Neural progenitor cell (in vitro differentiated cells): ENCODE data around the gene MRM2. TPM values are rescaled to one million over a fixed set of nuclear protein-coding genes. Genes with fewer than 3 reads are reported as not detected.

Source experiments
- DNase-seq: peaks from one replicate; pipeline ENCODE4 v3.0.0-alpha.2; 2016; ENCODE audit warnings: low spot score
- H2AFZ ChIP-seq: fragments of 200-600 bp; sonication (generic); replicated peaks from 2 replicates; pipeline ENCODE4 v1.6.1; 2016; ENCODE audit warnings: antibody characterized with exemption
- H3F3A ChIP-seq: fragments of 200-600 bp; sonication (generic); 2 replicates; pipeline ENCODE4 v1.6.1; 2016; ENCODE audit warnings: antibody characterized with exemption, low read depth
- H3K27ac ChIP-seq: fragments of 200-600 bp; sonication (generic); 2 replicates; pipeline ENCODE4 v1.5.1; 2016; ENCODE audit warnings: mild to moderate bottlenecking
- H3K27me3 ChIP-seq: fragments of 200-600 bp; sonication (generic); 2 replicates; pipeline ENCODE4 v1.6.1; 2016; ENCODE audit warnings: mild to moderate bottlenecking, moderate library complexity
- H3K36me3 ChIP-seq: fragments of 200-600 bp; sonication (generic); 2 replicates; pipeline ENCODE4 v1.5.1; 2016
- H3K4me1 ChIP-seq: fragments of 200-600 bp; sonication (generic); 2 replicates; pipeline ENCODE4 v1.6.1; 2016; ENCODE audit warnings: mixed run types
- H3K4me2 ChIP-seq: fragments of 200-600 bp; sonication (generic); 2 replicates; pipeline ENCODE4 v1.6.1; 2016
- H3K4me3 ChIP-seq: fragments of 200-600 bp; sonication (generic); 2 replicates; pipeline ENCODE4 v1.5.1; 2016
- H3K79me2 ChIP-seq: fragments of 200-600 bp; sonication (generic); 2 replicates; pipeline ENCODE4 v1.6.1; 2016; ENCODE audit warnings: low read depth
- H3K9ac ChIP-seq: fragments of 200-600 bp; sonication (generic); 2 replicates; pipeline ENCODE4 v1.6.1; 2016
- H3K9me3 ChIP-seq: fragments of 200-600 bp; sonication (generic); 2 replicates; pipeline ENCODE4 v1.5.1; 2016; ENCODE audit warnings: low read depth
- H4K20me1 ChIP-seq: fragments of 200-600 bp; sonication (generic); 2 replicates; pipeline ENCODE4 v1.6.1; 2016; ENCODE audit warnings: low read depth
- H3K27ac Mint-ChIP-seq: 3 replicates; pipeline ENCODE4 v1.8.0; 2021; ENCODE audit warnings: mixed read lengths
- H3K27me3 Mint-ChIP-seq: 2 replicates; pipeline ENCODE4 v1.8.0; 2022; ENCODE audit warnings: low read depth, mild to moderate bottlenecking, inconsistent platforms, moderate library complexity, mixed read lengths; ENCODE audit not compliant: insufficient read depth
- H3K36me3 Mint-ChIP-seq: 3 replicates; pipeline ENCODE4 v1.8.0; 2021; ENCODE audit warnings: mixed read lengths
- H3K4me1 Mint-ChIP-seq: 3 replicates; pipeline ENCODE4 v1.8.0; 2021; ENCODE audit warnings: mixed read lengths
- H3K4me3 Mint-ChIP-seq: 3 replicates; pipeline ENCODE4 v1.8.0; 2021; ENCODE audit warnings: mild to moderate bottlenecking, moderate library complexity, mixed read lengths
- H3K9me3 Mint-ChIP-seq: 3 replicates; pipeline ENCODE4 v1.8.0; 2020; ENCODE audit warnings: mixed read lengths
- EZH2 ChIP-seq: fragments of 200-600 bp; sonication (generic); IDR thresholded peaks from 2 replicates; pipeline ENCODE4 v1.6.1; 2017; ENCODE audit warnings: antibody characterized with exemption, mild to moderate bottlenecking, moderate library complexity
- EZH2phosphoT487 ChIP-seq: fragments of 200-600 bp; sonication (generic); IDR thresholded peaks from 2 replicates; pipeline ENCODE4 v1.6.1; 2017; ENCODE audit warnings: antibody characterized with exemption
- total RNA-seq: library from RNA; depleted of rRNA; stranded (reverse); fragments of >200 nt; gene quantifications from 2 replicates; pipeline ENCODE4 v1.2.3, GENCODE V29; 2015; ENCODE audit warnings: low replicate concordance
- TF ChIP-seq, protein P1 (sequence below): fragments of 200-600 bp; sonication (generic); IDR thresholded peaks from 2 replicates; pipeline ENCODE4 v1.5.1; 2017; ENCODE audit warnings: antibody characterized with exemption, mild to moderate bottlenecking

MRM2 gene
- total RNA-seq, 1 donor from 2014 or later: 34.3 TPM

DNA sequence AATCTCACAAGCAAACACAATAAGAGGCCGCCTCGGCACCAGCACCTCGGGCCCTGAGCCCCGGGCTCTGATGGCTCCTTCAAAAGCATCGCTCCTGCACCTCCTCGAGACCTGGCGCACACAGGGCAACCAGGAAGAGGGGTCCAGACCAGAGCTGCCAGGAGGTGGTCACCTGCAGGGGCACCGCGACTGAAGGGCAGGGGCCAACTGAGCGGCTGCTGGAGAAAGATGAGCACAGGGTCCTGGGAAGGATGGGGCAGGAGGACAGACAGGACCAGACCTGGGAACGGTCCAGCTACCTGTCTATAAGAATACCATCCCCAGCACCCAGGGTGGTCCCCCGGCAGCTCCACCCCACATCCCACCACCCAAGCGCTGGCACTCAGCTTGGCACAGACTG, 30.1 kb downstream of the MRM2 start:
- Histone ChIP-seq H3K4me3 (no peak overlapping the region), H2AFZ (no peak overlapping the region), H3K9me3 (no peaks in the 10 kb centered on the region), H3K4me1 (no peaks in the 10 kb centered on the region), H3F3A (no peaks in the 10 kb centered on the region), H4K20me1 (peaks cover 15% of the 10 kb centered on the region), H3K79me2 (no peaks in the 10 kb centered on the region), H3K4me2 (no peak overlapping the region), H3K36me3 (no peaks in the 10 kb centered on the region), H3K27me3 (no peaks in the 10 kb centered on the region), H3K27ac (no peak overlapping the region), H3K9ac (no peak overlapping the region)
- Mint-ChIP-seq H3K4me3 (no peak overlapping the region), H3K9me3 (no peaks in the 10 kb centered on the region), H3K36me3 (peaks cover 34% of the 10 kb centered on the region), H3K27me3 (peaks cover 3% of the 10 kb centered on the region), H3K4me1 (no peaks in the 10 kb centered on the region), H3K27ac (no peak overlapping the region)
- no peak for DNase-seq
- TF ChIP-seq EZH2: no peak
- no peak for TF ChIP-seq EZH2phosphoT487
- TF ChIP-seq, protein P1, sequence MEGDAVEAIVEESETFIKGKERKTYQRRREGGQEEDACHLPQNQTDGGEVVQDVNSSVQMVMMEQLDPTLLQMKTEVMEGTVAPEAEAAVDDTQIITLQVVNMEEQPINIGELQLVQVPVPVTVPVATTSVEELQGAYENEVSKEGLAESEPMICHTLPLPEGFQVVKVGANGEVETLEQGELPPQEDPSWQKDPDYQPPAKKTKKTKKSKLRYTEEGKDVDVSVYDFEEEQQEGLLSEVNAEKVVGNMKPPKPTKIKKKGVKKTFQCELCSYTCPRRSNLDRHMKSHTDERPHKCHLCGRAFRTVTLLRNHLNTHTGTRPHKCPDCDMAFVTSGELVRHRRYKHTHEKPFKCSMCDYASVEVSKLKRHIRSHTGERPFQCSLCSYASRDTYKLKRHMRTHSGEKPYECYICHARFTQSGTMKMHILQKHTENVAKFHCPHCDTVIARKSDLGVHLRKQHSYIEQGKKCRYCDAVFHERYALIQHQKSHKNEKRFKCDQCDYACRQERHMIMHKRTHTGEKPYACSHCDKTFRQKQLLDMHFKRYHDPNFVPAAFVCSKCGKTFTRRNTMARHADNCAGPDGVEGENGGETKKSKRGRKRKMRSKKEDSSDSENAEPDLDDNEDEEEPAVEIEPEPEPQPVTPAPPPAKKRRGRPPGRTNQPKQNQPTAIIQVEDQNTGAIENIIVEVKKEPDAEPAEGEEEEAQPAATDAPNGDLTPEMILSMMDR: no peak

DNA sequence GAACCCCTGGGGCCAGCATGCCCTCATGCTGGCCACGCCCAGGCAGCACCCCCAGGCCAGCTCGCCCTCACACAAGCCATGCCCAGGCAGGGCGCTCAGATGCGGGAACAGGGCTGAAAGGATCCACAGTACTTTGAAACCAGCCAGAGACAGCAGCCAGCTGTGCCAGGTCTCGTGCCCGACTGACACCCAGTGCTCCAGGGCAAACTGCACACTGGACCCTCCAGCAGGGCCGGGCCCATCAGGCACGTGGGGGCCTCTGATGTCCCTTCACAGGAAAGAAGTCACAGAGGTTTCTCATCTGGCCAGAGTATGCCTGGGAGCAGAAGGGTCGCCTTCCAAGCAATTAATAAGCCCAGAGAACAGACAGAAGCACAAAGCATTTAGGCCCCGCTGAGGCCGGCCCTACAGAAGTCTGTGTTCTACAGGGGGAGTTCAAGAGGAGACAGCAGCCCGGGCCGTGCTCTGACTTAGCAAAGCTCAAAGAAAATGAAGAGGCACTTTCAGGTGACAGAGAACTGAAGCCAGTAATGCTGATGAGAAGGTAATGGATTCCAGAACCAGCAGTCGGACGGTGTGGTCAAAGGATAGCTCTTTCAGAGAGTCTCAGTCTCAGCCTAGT, 30.6 kb downstream of the MRM2 start:
- Histone ChIP-seq H3K9me3 (no peaks in the 10 kb centered on the region), H3K27ac (no peak overlapping the region), H3K4me1 (no peaks in the 10 kb centered on the region), H3K4me2 (no peak overlapping the region), H4K20me1 (peaks cover 15% of the 10 kb centered on the region), H3K79me2 (no peaks in the 10 kb centered on the region), H3K36me3 (no peaks in the 10 kb centered on the region), H3K9ac (no peak overlapping the region), H3F3A (no peaks in the 10 kb centered on the region), H2AFZ (no peak overlapping the region), H3K4me3 (no peak overlapping the region), H3K27me3 (no peaks in the 10 kb centered on the region)
- Mint-ChIP-seq H3K27me3 (peaks cover 3% of the 10 kb centered on the region), H3K4me3 (no peak overlapping the region), H3K9me3 (no peaks in the 10 kb centered on the region), H3K4me1 (no peaks in the 10 kb centered on the region), H3K36me3 (peaks cover 31% of the 10 kb centered on the region), H3K27ac (no peak overlapping the region)
- no peak for DNase-seq
- TF ChIP-seq EZH2phosphoT487 (no peak), EZH2 (no peak)
- TF ChIP-seq, protein P1: no peak

GRCh38 chr7:2210551-2211258, 31.3 kb downstream of the MRM2 start:
- H4K20me1 ChIP-seq: peaks cover 15% of the 10 kb centered on the region
- no peaks in the 10 kb centered on the region for H3K79me2 ChIP-seq
- no peak overlapping the region for H3K4me3 Mint-ChIP-seq
- no peaks in the 10 kb centered on the region for H3K4me1 ChIP-seq
- no peak overlapping the region for H3K27ac ChIP-seq
- no peaks in the 10 kb centered on the region for H3K4me1 Mint-ChIP-seq
- no peak overlapping the region for H3K27ac Mint-ChIP-seq
- no peak for TF ChIP-seq EZH2phosphoT487
- DNase-seq: no peak
- H3K9me3 ChIP-seq: no peaks in the 10 kb centered on the region
- H3K27me3 ChIP-seq: no peaks in the 10 kb centered on the region
- peaks cover 27% of the 10 kb centered on the region for H3K36me3 Mint-ChIP-seq
- H3K9ac ChIP-seq: no peak overlapping the region
- peaks cover 3% of the 10 kb centered on the region for H3K27me3 Mint-ChIP-seq
- no peak overlapping the region for H3K4me2 ChIP-seq
- H2AFZ ChIP-seq: no peak overlapping the region
- H3K36me3 ChIP-seq: no peaks in the 10 kb centered on the region
- no peaks in the 10 kb centered on the region for H3K9me3 Mint-ChIP-seq
- H3F3A ChIP-seq: no peaks in the 10 kb centered on the region
- H3K4me3 ChIP-seq: no peak overlapping the region

- no peaks in the 10 kb centered on the region for H3K9me3 Mint-ChIP-seq
These were observed 32.1 kb downstream of the MRM2 start for GRCh38 chr7:2209961-2210323.

More at GRCh38 chr7:2209961-2210323, 32.1 kb downstream of the MRM2 start:
- Histone ChIP-seq H3K79me2 (no peaks in the 10 kb centered on the region), H3K9ac (no peak overlapping the region), H3K4me3 (no peak overlapping the region), H2AFZ (no peak overlapping the region), H3K27ac (no peak overlapping the region), H3F3A (no peaks in the 10 kb centered on the region), H4K20me1 (peaks cover 15% of the 10 kb centered on the region), H3K36me3 (no peaks in the 10 kb centered on the region), H3K9me3 (no peaks in the 10 kb centered on the region), H3K27me3 (no peaks in the 10 kb centered on the region), H3K4me1 (no peaks in the 10 kb centered on the region), H3K4me2 (no peak overlapping the region)
- TF ChIP-seq EZH2 (no peak), EZH2phosphoT487 (no peak)
- TF ChIP-seq, protein P1: no peak
- Mint-ChIP-seq H3K4me1 (no peaks in the 10 kb centered on the region), H3K27me3 (peaks cover 3% of the 10 kb centered on the region), H3K27ac (no peak overlapping the region), H3K4me3 (no peak overlapping the region), H3K36me3 (peaks cover 27% of the 10 kb centered on the region)
- DNase-seq: no peak
